Endothelial cell of umbilical vein (primary cell): Measurements from ENCODE around the gene LRRC43. TPM values are rescaled to one million over a fixed set of nuclear protein-coding genes. Genes with fewer than 3 reads are reported as not detected.

ENCODE experiments used
- Bru-seq: library from RNA; stranded (reverse); fragments of 400-500 nt; gene quantifications from one replicate; lab custom pipeline; 2021; lab: Mats Ljungman, UMichigan
- BruChase-seq, 2 experiments: library from RNA; stranded (reverse); fragments of 400-500 nt; gene quantifications; one replicate each; lab custom pipeline; 2021; lab: Mats Ljungman, UMichigan
- BruUV-seq: library from RNA; stranded (reverse); fragments of 400-500 nt; replicated peaks from 2 replicates; lab custom pipeline; 2021; lab: Mats Ljungman, UMichigan
- CTCF ChIA-PET: fragments of 300-600, 350-600 bp; sonication (Branson Sonifier 250); formaldehyde crosslinking; loops from one replicate; lab custom pipeline; 2021; ENCODE audit warnings: antibody characterized with exemption, inconsistent platforms; lab: Charles Lee
- POLR2A ChIA-PET: fragments of 300-600, 350-600 bp; sonication (Branson Sonifier 250); formaldehyde crosslinking; loops from one replicate; lab custom pipeline; 2021; ENCODE audit warnings: antibody characterized with exemption, inconsistent platforms; lab: Charles Lee
- DNase-seq: peaks from one replicate; pipeline ENCODE4 v3.0.0-alpha.2; 2011; ENCODE audit warnings: low read depth, low spot score
- FAIRE-seq: peaks from 2 replicates; lab custom pipeline; 2011; peaks lifted over from hg19 to GRCh38; lab: Jason Lieb, UNC
- H2AFZ ChIP-seq: 2 replicates; pipeline ENCODE4 v1.6.0; 2012; ENCODE audit warnings: low read depth, low read length, control low read depth, inconsistent platforms
- H3K27ac ChIP-seq: 2 replicates; pipeline ENCODE4 v1.5.1; 2011; ENCODE audit warnings: low read depth, mild to moderate bottlenecking, control low read depth, low read length, moderate library complexity; ENCODE audit not compliant: insufficient read depth
- H3K27me3 ChIP-seq, 2 experiments: 2 replicates each; pipeline versions ENCODE4 v1.6.0 to v1.6.1; 2011; ENCODE audit warnings: low read length in 2 of 2, mixed read lengths in 1 of 2; ENCODE audit not compliant: control insufficient read depth in 2 of 2, insufficient read depth in 2 of 2
- H3K36me3 ChIP-seq, 2 experiments: 2 replicates in 1 of 2; 3 replicates in 1 of 2; pipeline ENCODE4 v1.5.1; 2011; ENCODE audit warnings: low read length in 2 of 2, mild to moderate bottlenecking in 1 of 2, moderate library complexity in 1 of 2; ENCODE audit not compliant: control insufficient read depth in 2 of 2, insufficient read depth in 2 of 2; ENCODE audit errors: extremely low read depth in 1 of 2
- H3K4me1 ChIP-seq: 3 replicates; pipeline ENCODE4 v1.5.1; 2011; ENCODE audit warnings: mild to moderate bottlenecking, low read length; ENCODE audit not compliant: control insufficient read depth, insufficient read depth; ENCODE audit errors: extremely low read depth
- H3K4me2 ChIP-seq: 2 replicates; pipeline ENCODE4 v1.6.1; 2011; ENCODE audit warnings: low read length, control low read depth, mixed read lengths; ENCODE audit not compliant: insufficient read depth
- H3K4me3 ChIP-seq, 3 experiments: fragments of 200-600 bp in 1 of 3; sonication (generic), shearing (Covaris generic) in 1 of 3; replicated peaks in 1 of 3; 2 replicates each; pipeline ENCODE4 v1.5.1; 2011 to 2016; ENCODE audit warnings: control low read depth in 3 of 3, low read length in 3 of 3, mild to moderate bottlenecking in 2 of 3, inconsistent platforms in 1 of 3, low read depth in 1 of 3, moderate library complexity in 1 of 3; ENCODE audit not compliant: insufficient read depth in 1 of 3
- H3K79me2 ChIP-seq: 2 replicates; pipeline ENCODE4 v1.6.0; 2012; ENCODE audit warnings: low read length, inconsistent platforms; ENCODE audit not compliant: control insufficient read depth, insufficient read depth
- H3K9ac ChIP-seq: replicated peaks from 2 replicates; pipeline ENCODE3; 2011; ENCODE audit warnings: low read length, control low read depth; ENCODE audit not compliant: insufficient read depth; ENCODE audit errors: extremely low read depth
- H3K9me1 ChIP-seq: replicated peaks from 3 replicates; pipeline ENCODE4 v1.6.0; 2011; ENCODE audit warnings: mild to moderate bottlenecking, low read length; ENCODE audit not compliant: control insufficient read depth, insufficient read depth; ENCODE audit errors: extremely low read depth
- H3K9me3 ChIP-seq: replicated peaks from 2 replicates; pipeline ENCODE4 v1.5.1; 2012; ENCODE audit warnings: low read length, inconsistent platforms; ENCODE audit not compliant: control insufficient read depth, insufficient read depth
- H4K20me1 ChIP-seq: replicated peaks from 2 replicates; pipeline ENCODE3; 2011; ENCODE audit warnings: mild to moderate bottlenecking, low read length; ENCODE audit not compliant: control insufficient read depth, insufficient read depth; ENCODE audit errors: extremely low read depth
- CTCF ChIP-seq, 2 donors: IDR thresholded peaks; 1 replicate in 1 of 2; 2 replicates in 1 of 2; pipeline ENCODE4 v1.5.1; 2011; ENCODE audit warnings: low read length in 2 of 2, mild to moderate bottlenecking in 2 of 2, moderate library complexity in 2 of 2, control low read depth in 1 of 2, inconsistent platforms in 1 of 2, low read depth in 1 of 2; ENCODE audit not compliant: insufficient read depth in 1 of 2; ENCODE audit errors: extremely low read depth in 1 of 2
- EZH2 ChIP-seq: IDR thresholded peaks from 2 replicates; pipeline ENCODE4 v1.6.1; 2012; ENCODE audit warnings: borderline replicate concordance, low read depth, mild to moderate bottlenecking, moderate library complexity, low read length, inconsistent platforms; ENCODE audit not compliant: severe bottlenecking
- FOS ChIP-seq: IDR thresholded peaks from 2 replicates; pipeline ENCODE4 v1.6.1; 2011; ENCODE audit warnings: mild to moderate bottlenecking, low read length, moderate library complexity, borderline replicate concordance; ENCODE audit not compliant: insufficient read depth
- GATA2 ChIP-seq: IDR thresholded peaks from 2 replicates; pipeline ENCODE4 v1.7.0; 2011; ENCODE audit warnings: low read depth, mild to moderate bottlenecking, moderate library complexity, mixed read lengths, low read length; ENCODE audit not compliant: insufficient read length, insufficient read depth
- JUN ChIP-seq: IDR thresholded peaks from 2 replicates; pipeline ENCODE4 v1.6.1; 2011; ENCODE audit warnings: borderline replicate concordance, low read depth; ENCODE audit not compliant: insufficient read length, insufficient read depth
- MAX ChIP-seq: IDR thresholded peaks from 2 replicates; pipeline ENCODE4 v1.6.1; 2011; ENCODE audit not compliant: insufficient read depth, insufficient read length
- MYC ChIP-seq: IDR thresholded peaks from one replicate; pipeline ENCODE4 v1.6.1; 2011; ENCODE audit warnings: mild to moderate bottlenecking, low read depth, low read length
- POLR2A ChIP-seq: IDR thresholded peaks from 2 replicates; pipeline ENCODE4 v1.6.1; 2012; ENCODE audit warnings: low read depth, mild to moderate bottlenecking, control low read depth, low read length
- POLR2AphosphoS5 ChIP-seq: IDR thresholded peaks from 2 replicates; pipeline ENCODE4 v1.6.1; 2012; ENCODE audit warnings: low read depth, mild to moderate bottlenecking, control low read depth, low read length, moderate library complexity; ENCODE audit not compliant: insufficient read depth
- dilution Hi-C: fragments of 300-500 bp; cut with MboI; formaldehyde crosslinking; loops from one replicate; pipeline ENCODE4 v1.15.0; 2019; ENCODE audit warnings: low sequenced_read_pairs; ENCODE audit not compliant: extremely low pct_ligation_motif_present
- intact Hi-C: fragments of 100-400 bp; cut with micrococcal nuclease; formaldehyde crosslinking; loops from one replicate; pipeline ENCODE4 v1.10.0; 2022
- long read RNA-seq: library from polyadenylated mRNA; stranded (forward); transcript quantifications from one replicate; pipeline ENCODE4 v2.0.0, GENCODE V29; 2021
- polyA minus RNA-seq, 3 experiments: library from RNA; depleted of rRNA, polyadenylated mRNA; stranded (reverse); fragments of >200 nt; gene quantifications; 1 replicate in 1 of 3; 2 replicates in 2 of 3; pipeline ENCODE4 v1.2.3, GENCODE V29; 2011
- polyA plus RNA-seq, 4 experiments: library from polyadenylated mRNA; depleted of rRNA in 3 of 4; stranded (reverse) in 3 of 4; unstranded in 1 of 4; fragments of >200 nt; gene quantifications; 2 replicates each; pipeline versions ENCODE4 v1.2.1 to v1.2.3, GENCODE V29; 2011 to 2012; ENCODE audit warnings: missing spikeins in 1 of 4
- total RNA-seq: library from RNA; stranded (reverse); gene quantifications from 2 replicates; pipeline ENCODE4 v1.2.3, GENCODE V29; 2021

Gene LRRC43
- total RNA-seq = 3.4 and 5.4 TPM in 2 replicates
- polyA plus RNA-seq = 2.2 and 3.1 TPM in 2 replicates
- polyA plus RNA-seq (2011; cell fraction: cytosol; rRNA removed) = 1.9 and 2.3 TPM in 2 replicates
- polyA plus RNA-seq (2011; cell fraction: nucleus; rRNA removed) = 6.7 and 7.0 TPM in 2 replicates
- 1.6 and 3.1 TPM in 2 replicates for polyA plus RNA-seq (2012)
- 1.9 and 2.0 TPM in 2 replicates for polyA minus RNA-seq
- not detected for polyA minus RNA-seq (2011; cell fraction: cytosol; rRNA and poly(A)+ RNA removed)
- polyA minus RNA-seq (2011; cell fraction: nucleus; rRNA and poly(A)+ RNA removed) = 2.3 and 3.7 TPM in 2 replicates
- Bru-seq, nascent RNA = percentile 29 among the genes with signal in this experiment
- BruChase-seq, experiment 1, labeled RNA remaining after a 6-hour chase = percentile 33 among the genes with signal in this experiment
- BruChase-seq, experiment 2, labeled RNA remaining after a 2-hour chase = percentile 30 among the genes with signal in this experiment
- long read RNA-seq, partial matches to known transcripts = 3 of 4 reads
- long read RNA-seq, other reads (novel, unspliced or antisense) = 1 of 4 reads

DNA sequence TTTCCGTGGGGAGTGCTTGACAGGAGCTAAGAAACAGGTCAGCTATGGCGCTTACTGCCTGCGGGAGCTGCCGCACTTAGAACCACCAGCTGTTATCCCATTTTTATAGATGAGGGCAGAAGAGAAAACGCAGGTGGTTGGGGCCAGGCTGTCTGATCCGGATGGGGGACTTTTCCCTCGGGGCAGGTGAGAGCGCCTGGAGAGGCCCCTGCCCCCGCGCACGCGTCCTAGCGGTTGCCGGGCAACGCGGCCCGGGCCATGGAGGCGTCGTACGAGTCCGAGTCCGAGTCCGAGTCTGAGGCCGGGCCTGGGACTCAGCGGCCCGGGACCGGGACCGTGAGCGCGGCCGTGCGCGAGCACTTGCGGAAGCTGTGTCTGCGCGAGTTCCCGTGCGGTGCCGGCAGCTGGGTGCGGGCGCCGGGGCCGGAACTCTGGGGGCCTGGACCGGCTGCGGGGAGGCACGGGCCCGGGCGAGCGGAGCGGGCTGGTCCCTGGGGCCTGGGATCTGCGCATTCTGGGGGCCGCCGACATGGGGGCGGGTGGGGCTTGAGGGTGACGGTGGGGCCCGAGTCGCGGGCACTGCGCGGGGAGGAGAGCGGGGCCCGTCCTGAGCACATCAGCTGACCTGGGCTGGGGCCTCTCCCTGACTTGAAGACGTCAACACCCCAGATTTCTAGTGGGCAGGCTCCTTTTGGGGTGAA is at the start of gene LRRC43:
LRRC43 (plus strand) TSS at position 237 of the 701 bp plus-strand sequence; CDS start at position 259, 22 bp downstream.
- Histone ChIP-seq H3K9me1 (no peaks in the 10 kb centered on the region), H3K36me3 (no peaks in the 10 kb centered on the region), H3K4me2 (peak within 1 kb of the TSS; percentile 20), H3K4me1 (peaks cover 4% of the 10 kb centered on the region), H3K27me3 (no peaks in the 10 kb centered on the region), H3K79me2 (no peaks in the 10 kb centered on the region), H3K4me3 (peak within 1 kb of the TSS in 2 of 3 experiments; percentile 26 to 39), H3K9me3 (no peaks in the 10 kb centered on the region), H2AFZ (peak within 1 kb of the TSS; percentile 43), H3K9ac (peak within 1 kb of the TSS; percentile 39), H3K27ac (no peak within 1 kb of the TSS), H4K20me1 (no peaks in the 10 kb centered on the region)
- DNase-seq (peak; percentile 36), FAIRE-seq (no peak)
- TF ChIP-seq FOS = no peak
- peak; percentile 39 for TF ChIP-seq POLR2A
- no peak for TF ChIP-seq EZH2
- TF ChIP-seq GATA2 = no peak
- TF ChIP-seq CTCF (IDR thresholded peaks at IDR 0.05; ENCODE audit: extremely low read depth in 1 of 2, insufficient read depth in 1 of 2, low read depth in 1 of 2, low read length in 2 of 2) = no peak
- no peak for TF ChIP-seq MAX
- no peak for TF ChIP-seq JUN
- no peak for TF ChIP-seq MYC
- no peak for TF ChIP-seq POLR2AphosphoS5
- CTCF ChIA-PET = interaction anchor here (1.0 to 1.4 kb wide), 3 partner anchors 8 to 43 kb away, joined by 3 to 4 read pairs (median 3); no protein-coding TSS in a partner anchor
- no TSS peak for BruUV-seq
- POLR2A ChIA-PET = no interaction called here
- dilution Hi-C loops (no loop called here), intact Hi-C loops (no loop called here)
